ENCODE data around the gene TERT. TPM values are rescaled to one million over a fixed set of nuclear protein-coding genes. Genes with fewer than 3 reads are reported as not detected.
"Not testable (repeated sequence)": the region's sequence is repeated elsewhere in the genome, so short reads cannot be mapped to it uniquely, and the experiment has no call there.

The TERT gene
- total and polyA plus RNA-seq, 2 of the 4 experiments (the other 2 are of a cell fraction): not detected

DNA sequence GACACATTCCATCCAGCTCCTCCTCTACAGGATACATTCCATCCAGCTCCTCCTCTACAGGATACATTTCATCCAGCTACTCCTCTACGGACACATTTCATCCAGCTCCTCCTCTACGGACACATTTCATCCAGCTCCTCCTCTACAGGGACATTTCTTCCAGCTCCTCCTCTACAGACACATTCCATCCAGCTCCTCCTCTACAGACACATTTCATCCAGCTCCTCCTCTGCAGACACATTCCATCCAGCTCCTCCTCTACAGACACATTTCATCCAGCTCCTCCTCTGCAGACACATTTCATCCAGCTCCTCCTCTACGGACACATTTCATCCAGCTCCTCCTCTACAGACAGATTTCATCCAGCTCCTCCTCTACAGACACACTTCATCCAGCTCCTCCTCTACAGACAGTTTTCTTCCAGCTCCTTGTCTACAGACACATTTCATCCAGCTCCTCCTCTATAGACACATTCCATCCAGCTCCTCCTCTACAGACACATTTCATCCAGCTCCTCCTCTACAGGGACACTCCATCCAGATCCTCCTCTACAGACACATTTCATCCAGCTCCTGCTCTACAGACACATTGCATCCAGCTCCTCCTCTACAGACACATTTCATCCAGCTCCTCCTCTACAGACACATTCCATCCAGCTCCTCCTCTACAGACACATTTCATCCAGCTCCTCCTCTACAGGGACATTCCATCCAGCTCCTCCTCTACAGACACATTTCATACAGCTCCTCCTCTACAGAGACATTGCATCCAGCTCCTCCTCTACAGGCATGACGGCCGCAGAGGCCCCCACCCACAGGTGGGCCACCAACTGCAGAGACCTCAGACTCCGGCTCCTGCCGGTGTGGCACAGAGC, 33.6 kb upstream of the TERT start:
- H3K9ac ChIP-seq (ENCODE audit: low read depth, low read length); POLR2A ChIA-PET (ENCODE audit: unreplicated experiment); H2AK5ac ChIP-seq (ENCODE audit: low read depth, low read length); H4K20me1 ChIP-seq (ENCODE audit: insufficient read depth, low read length); BruUV-seq (replicated peaks); ATAC-seq (ENCODE audit: low read depth); H3K4me1 ChIP-seq (ENCODE audit: control insufficient read depth, insufficient read depth, low read length); H3K9me1 ChIP-seq (ENCODE audit: insufficient read depth, low read length); in situ Hi-C loops (cut with MboI; ENCODE audit: low sequenced_read_pairs); H3K4me3 ChIP-seq (ENCODE audit: insufficient read depth, low read depth, low read length); H2AFZ ChIP-seq (replicated peaks; ENCODE audit: low read length, poor library complexity); H4K5ac ChIP-seq (ENCODE audit: low read depth, low read length); H3K4ac ChIP-seq (ENCODE audit: low read depth, low read length); H3K4me2 ChIP-seq (ENCODE audit: low read depth, low read length); CTCF ChIA-PET; H2BK15ac ChIP-seq (ENCODE audit: low read depth, low read length); H2BK120ac ChIP-seq (ENCODE audit: low read depth, low read length); H4K91ac ChIP-seq (ENCODE audit: insufficient read depth, low read depth, low read length); intact Hi-C loops (cut with micrococcal nuclease); H2BK20ac ChIP-seq (ENCODE audit: low read depth, low read length); dilution Hi-C loops (cut with HindIII; ENCODE audit: low sequenced_read_pairs, unreplicated experiment); H3K27me3 ChIP-seq (ENCODE audit: control insufficient read depth, insufficient read depth, low read length); H2AK9ac ChIP-seq (replicated peaks; ENCODE audit: low read depth, low read length, poor library complexity): not testable (repeated sequence)
- peak overlapping the region; percentile 6; the same call in 1 of the 2 replicates for H3K56ac ChIP-seq (ENCODE audit: extremely low read depth, insufficient read depth, low read length)
- peak overlapping the region; percentile 50 for H2BK5ac ChIP-seq (ENCODE audit: low read depth, low read length, poor library complexity, severe bottlenecking)
- H3K9me3 ChIP-seq (ENCODE audit: control insufficient read depth, insufficient read depth, low read length): peaks cover 13% of the 10 kb centered on the region
- H3K36me3 ChIP-seq (ENCODE audit: control insufficient read depth, insufficient read depth, low read length): peaks cover 56% of the 10 kb centered on the region
- H3K14ac ChIP-seq (replicated peaks; ENCODE audit: low read depth, low read length): 0 out of 2 replicates have a peak overlapping the region, but pooled peaks have one; percentile 21
- H3K18ac ChIP-seq (ENCODE audit: low read depth, low read length): peak overlapping the region; percentile 32; the same call in 1 of the 2 replicates
- H4K8ac ChIP-seq (ENCODE audit: low read depth in 2 of 2, low read length in 2 of 2): peak overlapping the region in 1 of 2 experiments; percentile 60; a peak in 1 of 4 replicates
- 76% methylated on average over 7 of the region's 7 CpGs; no CpG with 5 or more reads in 1 of the 2 experiments for WGBS, 2 experiments (ENCODE audit: extremely low coverage in 2 of 2, insufficient read length in 1 of 2)
- H3K23ac ChIP-seq (ENCODE audit: low read depth, low read length): peak overlapping the region; percentile 4; the same call in 1 of the 2 replicates
- H3K79me1 ChIP-seq (ENCODE audit: low read depth in 1 of 2, low read length in 2 of 2): peaks cover 17 to 18% of the 10 kb centered on the region in 2 experiments; a peak in 3 of 4 replicates
- peak overlapping the region; percentile 20; the same call in 1 of the 2 replicates for H3K27ac ChIP-seq (ENCODE audit: insufficient read depth, low read length)
- peak; percentile 22 for DNase-seq

DNA sequence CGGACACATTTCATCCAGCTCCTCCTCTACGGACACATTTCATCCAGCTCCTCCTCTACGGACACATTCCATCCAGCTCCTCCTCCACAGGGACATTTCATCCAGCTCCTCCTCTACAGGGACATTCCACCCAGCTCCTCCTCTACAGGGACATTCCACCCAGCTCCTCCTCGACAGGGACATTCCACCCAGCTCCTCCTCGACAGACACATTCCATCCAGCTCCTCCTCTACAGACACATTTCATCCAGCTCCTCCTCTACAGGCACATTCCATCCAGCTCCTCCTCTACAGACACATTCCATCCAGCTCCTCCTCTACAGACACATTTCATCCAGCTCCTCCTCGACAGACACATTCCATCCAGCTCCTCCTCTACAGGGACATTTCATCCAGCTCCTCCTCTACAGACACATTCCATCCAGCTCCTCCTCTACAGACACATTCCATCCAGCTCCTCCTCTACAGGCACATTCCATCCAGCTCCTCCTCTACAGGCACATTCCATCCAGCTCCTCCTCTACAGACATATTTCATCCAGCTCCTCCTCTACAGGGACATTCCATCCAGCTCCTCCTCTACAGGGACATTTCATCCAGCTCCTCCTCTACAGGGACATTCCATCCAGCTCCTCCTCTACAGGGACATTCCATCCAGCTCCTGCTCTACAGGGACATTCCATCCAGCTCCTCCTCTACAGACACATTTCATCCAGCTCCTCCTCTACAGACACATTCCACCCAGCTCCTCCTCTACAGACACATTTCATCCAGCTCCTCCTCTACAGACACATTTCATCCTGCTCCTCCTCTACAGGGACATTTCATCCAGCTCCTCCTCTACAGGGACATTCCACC, 32.3 kb upstream of the TERT start:
- H3K9me1 ChIP-seq (ENCODE audit: insufficient read depth, low read length); H3K4me3 ChIP-seq (ENCODE audit: insufficient read depth, low read depth, low read length); H2AK5ac ChIP-seq (ENCODE audit: low read depth, low read length); H3K4me1 ChIP-seq (ENCODE audit: control insufficient read depth, insufficient read depth, low read length); BruUV-seq (replicated peaks); intact Hi-C loops (cut with micrococcal nuclease); ATAC-seq (ENCODE audit: low read depth); H3K27me3 ChIP-seq (ENCODE audit: control insufficient read depth, insufficient read depth, low read length); H2BK15ac ChIP-seq (ENCODE audit: low read depth, low read length); H3K23ac ChIP-seq (ENCODE audit: low read depth, low read length); H4K20me1 ChIP-seq (ENCODE audit: insufficient read depth, low read length); H3K9ac ChIP-seq (ENCODE audit: low read depth, low read length); H2AFZ ChIP-seq (replicated peaks; ENCODE audit: low read length, poor library complexity); POLR2A ChIA-PET (ENCODE audit: unreplicated experiment); CTCF ChIA-PET; H2AK9ac ChIP-seq (replicated peaks; ENCODE audit: low read depth, low read length, poor library complexity); dilution Hi-C loops (cut with HindIII; ENCODE audit: low sequenced_read_pairs, unreplicated experiment); H3K4me2 ChIP-seq (ENCODE audit: low read depth, low read length); in situ Hi-C loops (cut with MboI; ENCODE audit: low sequenced_read_pairs): not testable (repeated sequence)
- Histone ChIP-seq H3K79me1 (ENCODE audit: low read depth in 1 of 2, low read length in 2 of 2) (peaks cover 10 to 18% of the 10 kb centered on the region in 2 experiments; a peak in 3 of 4 replicates), H4K5ac (ENCODE audit: low read depth, low read length) (peak overlapping the region; percentile 4; the same call in 1 of the 2 replicates), H3K56ac (ENCODE audit: extremely low read depth, insufficient read depth, low read length) (peak overlapping the region; percentile 67; the same call in 1 of the 2 replicates), H2BK120ac (ENCODE audit: low read depth, low read length) (peak overlapping the region; percentile 81; the same call in 1 of the 2 replicates), H3K9me3 (ENCODE audit: control insufficient read depth, insufficient read depth, low read length) (peaks cover 13% of the 10 kb centered on the region), H4K91ac (ENCODE audit: insufficient read depth, low read depth, low read length) (peak overlapping the region; percentile 55; the same call in 1 of the 2 replicates), H3K14ac (replicated peaks; ENCODE audit: low read depth, low read length) (peak overlapping the region; percentile 59; the same call in 1 of the 2 replicates), H3K36me3 (ENCODE audit: control insufficient read depth, insufficient read depth, low read length) (peaks cover 54% of the 10 kb centered on the region), H3K27ac (ENCODE audit: insufficient read depth, low read length) (peak overlapping the region; percentile 57), H4K8ac (ENCODE audit: low read depth in 2 of 2, low read length in 2 of 2) (peak overlapping the region; percentile 48 to 89; a peak in 3 of 4 replicates), H3K18ac (ENCODE audit: low read depth, low read length) (peak overlapping the region; percentile 28; the same call in 1 of the 2 replicates), H3K4ac (ENCODE audit: low read depth, low read length) (peak overlapping the region; percentile 92), H2BK5ac (ENCODE audit: low read depth, low read length, poor library complexity, severe bottlenecking) (peak overlapping the region; percentile 93), H2BK20ac (ENCODE audit: low read depth, low read length) (0 out of 2 replicates have a peak overlapping the region, but pooled peaks have one; percentile 24)
- DNase-seq: peak; percentile 51
- WGBS, 2 experiments (ENCODE audit: extremely low coverage in 2 of 2, insufficient read length in 1 of 2): 55% methylated on average over 4 of the region's 6 CpGs; no CpG with 5 or more reads in 1 of the 2 experiments
